CD4-positive, alpha-beta T cell treated with Interleukin-6 at 100 ng/mL for 8 hours (primary cell): ENCODE data around the gene CORO7.

ENCODE experiments used
- DNase-seq: peaks from one replicate; pipeline ENCODE4 v3.0.0-alpha.2; 2020; ENCODE audit warnings: mixed read lengths, low spot score

CORO7 gene

GRCh38 chr16:4321286-4322120, 94.9 kb downstream of the CORO7 start:
- DNase-seq, result no peak

GRCh38 chr16:4320571-4321137, 95.7 kb downstream of the CORO7 start:
- DNase-seq, result no peak

DNA sequence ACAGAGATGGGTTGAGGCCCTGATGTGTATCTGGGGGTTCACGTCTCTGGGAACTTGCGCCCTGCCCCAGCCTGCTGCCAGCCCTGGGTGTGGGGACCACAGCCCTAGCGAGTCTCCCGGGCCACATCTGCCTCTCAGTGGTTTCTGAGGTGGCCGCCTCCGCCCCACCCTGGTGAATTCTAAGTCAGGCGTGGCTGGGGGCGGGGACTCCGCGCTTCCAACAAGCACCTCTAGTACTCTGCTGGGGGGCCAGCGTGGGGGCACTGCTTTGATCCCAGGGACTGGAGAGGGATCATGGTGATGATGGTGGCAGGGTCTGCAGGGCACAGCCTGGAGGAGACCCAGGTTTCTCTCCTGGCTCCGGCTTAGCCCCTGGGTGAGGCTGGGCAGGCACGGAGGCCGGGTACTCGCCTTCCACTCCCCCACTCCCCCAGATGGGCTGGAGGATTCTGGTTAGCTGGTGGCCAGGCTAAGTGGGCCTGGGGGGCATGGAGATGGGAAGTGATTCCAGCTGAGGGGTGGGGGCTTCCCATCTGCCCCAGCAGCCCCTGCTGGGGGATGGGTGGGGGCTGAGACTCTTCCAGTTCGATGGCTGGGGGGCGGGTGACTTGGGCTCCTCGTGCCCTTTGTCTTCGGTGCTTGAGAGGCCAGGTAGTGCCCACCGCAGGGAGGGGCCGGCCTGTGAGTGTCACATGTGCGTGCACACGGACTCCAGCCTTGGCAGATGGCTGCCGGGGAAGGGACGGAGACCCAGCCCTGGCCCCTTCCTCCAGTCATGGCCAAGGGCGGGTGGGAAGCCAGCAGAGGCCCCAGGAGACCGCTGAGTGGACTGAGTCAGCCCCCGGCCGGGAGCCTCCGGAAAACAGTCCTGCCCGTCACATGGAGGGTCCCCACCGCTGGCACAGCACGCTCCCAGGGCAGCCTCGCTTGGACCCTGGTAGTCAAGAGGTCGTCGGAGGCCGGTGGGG, 96.7 kb downstream of the CORO7 start:
- peak; percentile 37 for DNase-seq

DNA sequence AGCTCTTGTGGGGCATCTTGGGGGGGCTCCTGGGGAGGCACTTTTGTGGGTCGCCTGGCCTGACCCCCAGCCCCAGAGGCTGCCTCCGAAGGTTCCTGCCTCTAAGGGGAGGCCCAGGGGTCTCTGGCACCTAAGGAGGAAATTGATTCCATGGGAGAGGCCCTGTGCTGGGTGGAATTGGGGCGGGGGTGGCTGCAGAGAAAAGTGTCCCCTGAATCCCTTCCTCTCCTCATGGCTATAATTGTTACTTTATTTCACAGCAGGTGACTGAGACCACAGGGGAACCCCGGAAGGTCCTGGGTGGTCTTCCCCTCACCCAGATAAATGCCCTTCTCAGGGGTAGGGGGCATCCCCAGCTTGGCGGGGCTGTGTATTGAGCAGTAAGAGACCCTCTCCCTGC, 97.4 kb downstream of the CORO7 start:
- DNase-seq, result no peak

- DNase-seq, result no peak
These were observed 97.9 kb downstream of the CORO7 start for GRCh38 chr16:4318451-4318910.

- no peak for DNase-seq
These were observed 98.6 kb downstream of the CORO7 start for GRCh38 chr16:4317532-4318450.

- no peak for DNase-seq
These were observed 99.4 kb downstream of the CORO7 start for GRCh38 chr16:4316864-4317531.

- DNase-seq, result no peak
These were observed 100.1 kb downstream of the CORO7 start for GRCh38 chr16:4316108-4316863.

GRCh38 chr16:4315186-4316107, 100.9 kb downstream of the CORO7 start, which contains the start of gene GLIS2:
Gene GLIS2, plus strand, starts transcription at chr16:4316067. Its CDS starts 16,214 bp downstream, at chr16:4332281.
- peak; percentile 19 for DNase-seq

- DNase-seq, result peak; percentile 20
These were observed 101.7 kb downstream of the CORO7 start for GRCh38 chr16:4314532-4315185.

GRCh38 chr16:4313563-4314531, 102.5 kb downstream of the CORO7 start:
- no peak for DNase-seq

DNA sequence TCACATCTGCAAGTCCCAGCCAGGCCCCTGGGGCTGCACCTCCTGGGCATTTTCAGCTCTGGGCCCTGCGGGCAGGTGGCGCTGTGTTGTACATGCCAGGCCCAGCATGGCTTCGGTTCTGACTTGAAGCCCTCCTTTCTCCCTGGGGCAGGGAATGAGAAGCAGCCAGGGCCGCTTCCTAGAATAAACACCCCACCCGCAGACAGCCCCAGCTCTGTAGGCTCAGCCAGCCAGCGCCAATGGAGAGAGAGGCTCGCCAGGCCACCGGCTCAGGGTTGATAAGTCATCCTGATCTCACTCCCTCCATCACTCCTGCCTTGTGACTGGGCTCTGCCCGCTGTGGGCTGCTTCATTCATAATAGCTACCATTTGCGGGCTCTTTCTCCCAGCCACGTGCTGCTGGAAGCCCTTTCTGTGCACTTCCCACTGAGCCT, 106.5 kb downstream of the CORO7 start:
- peak; percentile 49 for DNase-seq

- no peak for DNase-seq
These were observed 107.1 kb downstream of the CORO7 start for GRCh38 chr16:4309102-4309832.

DNA sequence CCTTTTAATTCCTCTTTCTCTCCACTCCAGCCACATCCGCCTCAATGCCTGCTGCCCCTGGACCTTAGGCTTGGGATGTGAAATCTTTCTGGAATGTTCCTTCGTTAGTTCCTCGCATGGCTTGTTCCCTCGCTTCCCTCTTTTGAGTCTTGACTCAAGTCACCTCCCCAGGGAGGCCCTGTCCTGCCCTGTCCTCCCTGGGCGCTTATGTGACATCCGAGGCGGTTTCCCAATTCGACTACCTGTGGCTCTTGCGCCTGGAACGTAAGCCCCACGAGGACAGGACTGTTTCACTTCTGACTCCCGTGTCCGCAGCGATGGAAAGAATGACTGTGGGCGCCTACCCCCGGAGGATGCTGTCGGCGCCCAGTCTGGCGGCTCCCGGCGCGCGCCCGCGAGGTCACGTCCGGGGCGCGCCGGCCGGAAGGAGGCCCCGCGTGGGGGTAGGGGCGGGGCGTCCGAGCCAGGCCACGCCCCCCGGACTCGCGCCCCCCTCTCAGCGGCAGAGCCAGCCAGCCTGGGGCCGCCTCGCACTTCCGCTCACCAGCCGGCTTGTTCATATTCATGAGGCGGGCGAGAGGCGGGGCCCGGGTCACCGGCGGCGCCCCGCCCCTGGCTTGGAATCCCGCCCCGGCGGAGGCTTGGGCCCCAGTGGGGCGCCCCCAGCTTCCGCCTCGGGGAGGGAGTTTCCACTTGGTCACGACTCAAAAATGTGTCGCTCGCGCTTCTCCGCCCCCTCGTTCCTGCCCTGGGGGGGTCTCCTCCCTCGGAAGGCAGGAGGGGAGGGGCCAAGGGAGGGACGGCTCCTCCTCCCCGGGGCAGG, 109.0 kb downstream of the CORO7 start:
- DNase-seq, result peak; percentile 96

GRCh38 chr16:4306470-4307214, 109.8 kb downstream of the CORO7 start:
- DNase-seq, result peak; percentile 45
